ENCODE measurements around the gene COQ10A. TPM values are rescaled to one million over a fixed set of nuclear protein-coding genes. Genes with fewer than 3 reads are reported as not detected.

Gene COQ10A
- polyA plus RNA-seq: 6.7 and 8.2 TPM in 2 replicates

DNA sequence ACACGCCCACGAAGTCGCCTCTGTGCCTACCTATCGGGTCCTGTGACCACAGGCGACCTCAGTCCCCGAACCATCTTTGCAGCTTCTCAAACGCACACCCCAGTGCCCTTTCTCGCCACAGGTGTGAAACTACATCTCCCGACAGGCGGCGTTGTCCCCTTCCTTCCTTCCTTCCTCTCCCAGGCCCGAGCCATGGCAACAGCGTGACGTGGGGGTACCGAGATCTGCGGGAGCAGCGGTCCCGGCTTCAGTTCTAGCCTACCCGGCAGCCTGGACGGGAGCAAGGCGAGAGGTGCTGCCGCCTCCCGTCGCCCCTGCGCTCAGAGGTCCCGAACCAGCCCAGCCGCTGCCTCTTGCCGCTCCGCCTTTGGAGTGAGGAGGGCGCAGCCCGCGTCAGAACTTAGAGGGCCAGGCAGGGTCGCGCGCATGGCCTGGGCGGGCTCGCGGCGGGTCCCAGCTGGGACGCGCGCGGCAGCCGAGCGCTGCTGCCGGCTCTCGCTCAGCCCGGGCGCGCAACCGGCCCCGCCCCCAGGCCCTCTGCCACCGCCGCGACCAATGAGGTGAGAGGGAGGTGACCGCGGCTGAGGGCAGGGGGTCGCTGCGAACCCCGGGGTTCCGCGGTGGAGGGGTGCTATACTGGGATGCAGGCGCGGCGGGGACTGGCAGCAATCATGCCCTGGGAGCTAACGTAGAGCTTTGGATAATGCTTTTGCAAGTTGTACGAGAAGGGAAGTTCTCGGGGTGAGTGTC, at the start of gene COQ10A:
COQ10A (plus strand) TSS at position 250 of the 750 bp plus-strand sequence; CDS start at position 427, 177 bp downstream.

DNA sequence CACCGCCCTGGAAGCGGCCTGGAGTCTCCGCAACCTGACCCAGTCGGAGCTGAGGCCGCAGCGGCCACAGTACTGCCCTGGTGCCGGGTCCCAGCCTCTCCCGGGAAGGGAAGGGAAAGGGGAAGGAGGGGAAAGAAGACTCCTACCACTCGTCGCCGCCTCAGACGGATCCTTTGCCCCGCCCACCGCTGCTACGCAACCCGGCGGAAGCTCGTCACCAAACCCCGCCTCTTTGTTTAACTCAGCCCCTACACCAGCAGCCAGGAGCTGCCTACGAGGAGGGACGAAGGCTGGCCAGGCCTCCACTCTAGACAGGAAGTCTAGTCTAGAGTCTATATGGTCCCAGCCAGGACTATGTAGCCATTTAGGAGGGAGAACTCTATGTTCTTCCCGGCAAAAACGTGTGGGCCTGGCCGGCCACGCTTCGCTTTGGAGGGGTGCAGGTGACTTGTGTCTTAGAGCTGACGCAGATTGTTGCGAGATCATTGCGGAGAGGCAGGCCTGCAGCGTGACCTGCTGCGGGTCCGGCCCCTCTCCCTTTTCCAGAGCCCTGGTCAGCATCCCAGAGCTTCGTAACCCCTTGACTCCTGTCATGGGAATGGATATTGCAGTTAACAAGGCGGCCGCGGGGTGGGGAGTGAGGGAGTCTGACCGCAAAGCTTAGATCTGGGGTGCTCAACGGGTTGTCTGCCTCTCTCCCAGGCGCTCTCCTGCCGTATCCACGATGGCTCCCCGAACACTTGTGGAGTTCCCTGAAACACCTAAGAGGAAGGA, 44.8 kb upstream of the COQ10A start, which contains the start of gene RNF41:
RNF41 (minus strand) TSS at position 166 of the 774 bp plus-strand sequence. CDS start 7,875 bp downstream, outside the sequence.

DNA sequence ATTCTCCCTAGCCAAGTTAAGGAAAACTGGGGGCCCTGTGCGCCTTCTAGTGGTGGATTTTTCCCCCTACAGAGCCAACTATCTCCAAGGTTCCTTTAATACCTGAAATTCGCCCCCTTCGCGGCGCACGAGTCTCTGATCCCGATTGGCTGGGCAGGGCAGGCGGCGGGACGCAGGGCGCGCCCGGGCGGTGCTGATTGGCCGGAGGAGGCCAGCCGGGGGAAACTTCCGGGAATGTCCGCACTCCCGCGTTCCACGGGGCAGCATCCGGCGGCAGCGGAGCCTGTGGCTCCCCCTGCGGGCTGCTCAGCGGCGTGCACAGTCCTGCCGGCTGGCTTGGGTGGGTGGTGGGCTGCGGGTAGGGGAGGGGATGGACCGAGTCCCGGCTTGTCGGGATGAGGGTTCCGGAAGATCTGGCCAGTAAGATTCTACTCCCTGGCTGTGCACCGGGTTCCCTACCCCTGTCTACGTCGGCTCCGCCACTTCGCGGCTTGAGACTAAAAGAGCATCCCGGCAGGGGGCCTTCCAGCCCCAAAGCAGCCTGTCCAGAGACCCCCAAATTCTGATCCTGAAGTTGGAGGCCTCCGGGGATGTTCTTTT, 42.5 kb upstream of the COQ10A start, which contains the start of gene NABP2:
NABP2 (plus strand) TSS at position 241 of the 600 bp plus-strand sequence. CDS start 515 bp downstream, outside the sequence.

DNA sequence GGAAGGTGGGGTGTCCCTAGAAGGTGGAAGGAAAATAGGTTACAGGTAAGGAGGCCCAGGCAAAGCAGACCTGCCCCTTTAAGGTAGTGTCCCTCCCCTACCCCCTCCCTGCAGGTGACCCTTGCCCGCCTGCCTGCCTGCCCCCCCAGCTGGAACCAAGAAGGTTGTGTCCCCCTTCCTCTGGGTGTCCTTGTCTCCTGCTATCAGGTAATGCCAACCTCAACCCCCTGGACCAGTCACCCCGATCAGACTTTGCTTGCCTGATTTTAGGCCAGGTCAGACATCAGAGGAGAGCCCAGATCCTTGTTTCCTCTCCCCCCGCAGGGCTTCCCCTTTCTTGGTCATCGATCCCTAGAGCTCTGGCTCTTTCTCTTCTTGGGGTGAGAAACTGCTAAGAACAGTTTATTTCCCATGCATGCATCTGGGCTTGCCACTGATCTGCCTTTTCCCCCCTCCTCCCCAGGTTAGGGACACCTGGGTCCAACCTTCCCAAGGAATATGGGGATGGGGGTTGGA, 36.8 kb upstream of the COQ10A start, which contains the start of gene SLC39A5:
SLC39A5 (plus strand) TSS at position 136 of the 516 bp plus-strand sequence. CDS start 1,224 bp downstream, outside the sequence.

DNA sequence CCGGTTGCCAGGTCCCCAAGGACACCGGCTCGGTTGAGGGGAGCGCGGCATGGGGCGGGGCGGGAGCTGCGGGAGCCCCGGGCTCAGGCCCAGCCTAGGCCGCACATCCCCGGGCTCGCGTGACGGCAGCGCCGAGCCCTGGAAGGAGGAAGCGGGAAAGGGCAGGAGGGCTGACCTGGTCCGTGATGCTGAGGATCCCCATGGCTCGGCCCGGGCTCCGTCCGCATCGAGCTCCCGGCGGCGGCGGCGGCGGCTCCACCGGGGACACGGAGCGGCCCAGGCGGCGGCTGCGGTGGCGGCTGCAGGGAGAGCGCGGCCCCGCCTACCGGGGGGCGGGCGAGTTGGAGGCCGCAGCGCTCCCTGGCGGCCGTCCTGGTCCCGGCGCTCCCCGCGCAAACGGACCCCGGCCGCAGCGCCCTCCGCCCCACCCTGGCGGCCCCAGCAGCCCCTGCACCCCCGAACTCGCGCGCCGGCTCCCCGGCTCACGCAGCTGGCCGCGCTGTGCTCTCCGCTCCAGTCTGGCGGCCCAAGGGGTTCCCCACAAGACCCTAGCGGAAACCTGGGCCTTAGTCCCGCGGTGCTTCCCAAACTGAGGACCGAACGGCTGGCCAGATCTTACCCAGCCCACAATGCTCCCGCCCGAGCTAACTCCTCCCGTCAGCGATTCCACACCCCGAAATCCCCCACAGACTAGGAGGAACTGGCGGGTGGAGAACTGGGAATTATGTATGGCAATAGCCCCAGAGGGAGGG, 8.5 kb upstream of the COQ10A start, which contains the start of gene ANKRD52:
ANKRD52 (minus strand) TSS at position 317 of the 752 bp plus-strand sequence; CDS start at position 202, 115 bp downstream.

DNA sequence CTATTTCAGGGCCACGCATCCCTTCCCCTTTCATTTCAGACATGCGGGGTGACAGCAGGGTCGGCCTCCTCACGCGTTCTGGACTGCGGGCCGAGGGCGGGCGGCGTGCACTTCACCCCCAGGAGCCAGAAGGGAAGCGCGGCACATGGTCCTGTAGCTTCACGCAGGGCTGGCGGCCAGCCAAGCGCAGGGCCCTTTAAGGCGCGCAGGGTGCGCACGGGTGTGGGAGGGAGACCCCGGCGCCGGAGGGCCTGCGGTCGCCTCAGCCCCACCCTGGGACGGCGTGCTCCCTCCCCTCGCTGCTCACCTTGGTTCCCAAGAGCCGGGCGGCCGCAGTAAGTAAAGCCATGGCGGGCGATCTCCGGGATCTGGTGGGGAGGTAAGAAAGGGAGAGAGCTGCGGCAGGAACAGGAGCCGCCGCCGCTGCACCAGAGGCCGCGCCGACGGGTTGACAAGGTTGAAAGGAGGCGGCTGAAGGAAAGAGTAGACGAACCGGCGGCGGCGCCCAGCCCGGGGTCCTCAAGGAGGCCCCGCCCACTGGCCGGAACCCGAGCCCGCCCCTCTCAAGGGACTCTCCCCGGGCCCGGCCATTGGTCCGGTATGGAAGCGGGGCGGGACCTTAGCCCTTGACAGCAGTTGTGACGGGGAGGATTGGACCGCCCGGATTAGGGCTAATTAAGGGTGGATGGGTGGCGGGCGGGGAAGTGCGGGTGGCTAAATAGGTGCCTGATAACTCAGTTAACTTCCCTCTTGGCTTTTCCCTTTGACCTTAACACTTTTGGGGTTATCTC, 33.3 kb downstream of the COQ10A start, which contains the start of gene CS:
CS (minus strand) TSS at position 478 of the 791 bp plus-strand sequence; CDS start at position 349, 129 bp downstream.

DNA sequence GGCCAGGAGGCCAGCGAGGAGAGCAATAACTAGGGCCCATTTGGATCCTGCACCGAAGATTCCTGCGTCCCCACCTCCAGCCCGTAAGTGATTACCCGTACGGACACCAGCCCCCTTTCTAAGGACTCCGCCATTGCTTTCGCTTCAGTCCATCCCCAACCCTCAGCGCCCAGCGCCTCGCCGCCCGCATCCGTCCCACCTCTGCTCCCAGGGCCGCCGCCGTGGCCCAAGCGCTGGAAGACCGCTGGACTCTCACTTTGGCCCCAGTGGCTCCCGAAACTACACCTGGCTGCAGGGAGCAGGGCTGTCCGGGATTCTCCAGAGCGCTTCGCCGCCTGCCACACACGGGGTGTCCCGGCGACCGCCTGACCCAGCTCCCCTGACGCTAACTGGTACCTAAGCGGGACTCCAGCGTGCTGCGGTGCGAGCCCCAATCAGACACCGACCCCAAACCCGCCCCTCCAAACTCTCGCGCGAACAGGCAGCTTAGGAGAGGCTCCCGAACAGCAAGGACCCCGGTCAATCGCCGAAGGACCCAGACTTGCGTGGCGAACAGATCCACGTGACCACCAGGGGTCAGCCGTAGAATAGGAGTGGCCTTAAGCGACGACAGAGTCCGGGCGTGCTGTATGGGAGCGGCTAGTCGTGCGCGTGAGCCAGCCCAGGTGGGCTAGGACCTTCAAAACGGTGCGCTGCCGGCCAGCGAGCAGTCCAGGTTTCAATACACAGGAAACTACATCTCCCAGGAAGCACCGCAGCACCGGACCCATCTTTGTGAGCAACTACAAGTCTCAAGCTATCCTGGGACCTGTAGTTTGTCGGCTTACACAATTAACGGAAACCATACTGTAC, 49.1 kb downstream of the COQ10A start, which contains the start of gene CNPY2:
CNPY2 (minus strand) TSS at position 367 of the 852 bp plus-strand sequence. CDS start 771 bp downstream, outside the sequence.

Other genes with a start within 250 kb of the COQ10A start
- 1.0 and 2.1 TPM in 2 replicates for gene IKZF4, start 245.9 kb upstream of the COQ10A start, polyA plus RNA-seq
- gene RPS26, start 225.0 kb upstream of the COQ10A start, polyA plus RNA-seq: 495 and 532 TPM in 2 replicates
- 0.07 and 0.63 TPM in 2 replicates for gene ERBB3, start 186.8 kb upstream of the COQ10A start, polyA plus RNA-seq
- gene PA2G4, start 162.4 kb upstream of the COQ10A start, polyA plus RNA-seq: 51.7 and 59.1 TPM in 2 replicates
- gene RPL41, start 150.3 kb upstream of the COQ10A start, polyA plus RNA-seq: 1,996 and 2,354 TPM in 2 replicates
- gene ZC3H10, start 148.7 kb upstream of the COQ10A start, polyA plus RNA-seq: 0.46 and 0.65 TPM in 2 replicates
- 0.99 and 9.1 TPM in 2 replicates for gene ESYT1, start 138.7 kb upstream of the COQ10A start, polyA plus RNA-seq
- gene MYL6B, start 114.4 kb upstream of the COQ10A start, polyA plus RNA-seq: 99.3 and 105 TPM in 2 replicates
- 2,053 and 2,241 TPM in 2 replicates for gene MYL6, start 108.6 kb upstream of the COQ10A start, polyA plus RNA-seq
- gene SMARCC2, start 77.5 kb upstream of the COQ10A start, polyA plus RNA-seq: 52.8 and 59.7 TPM in 2 replicates
- 12.4 and 13.5 TPM in 2 replicates for gene RNF41, start 45.0 kb upstream of the COQ10A start, polyA plus RNA-seq
- gene NABP2, start 42.6 kb upstream of the COQ10A start, polyA plus RNA-seq: 28.3 and 36.4 TPM in 2 replicates
- not detected in 2 replicates for gene SLC39A5, start 36.9 kb upstream of the COQ10A start, polyA plus RNA-seq
- gene ANKRD52, start 8.6 kb upstream of the COQ10A start, polyA plus RNA-seq: 4.2 and 10.7 TPM in 2 replicates
- 117 and 124 TPM in 2 replicates for gene CS, start 33.4 kb downstream of the COQ10A start, polyA plus RNA-seq
- gene CNPY2, start 49.0 kb downstream of the COQ10A start, polyA plus RNA-seq: 115 and 134 TPM in 2 replicates
- 10.5 and 12.1 TPM in 2 replicates for gene PAN2, start 67.1 kb downstream of the COQ10A start, polyA plus RNA-seq
- not detected in 2 replicates for gene IL23A, start 71.9 kb downstream of the COQ10A start, polyA plus RNA-seq
- 9.7 and 26.8 TPM in 2 replicates for gene STAT2, start 93.2 kb downstream of the COQ10A start, polyA plus RNA-seq
- gene APOF, start 95.9 kb downstream of the COQ10A start, polyA plus RNA-seq: 0.32 TPM in 1 of 2 replicates, not detected in the other
- gene TIMELESS, start 182.5 kb downstream of the COQ10A start, polyA plus RNA-seq: 0.20 and 0.63 TPM in 2 replicates
- gene MIP, start 187.7 kb downstream of the COQ10A start, polyA plus RNA-seq: 0.51 TPM in 1 of 2 replicates, not detected in the other
- 1.6 and 3.1 TPM in 2 replicates for gene SPRYD4, start 201.6 kb downstream of the COQ10A start, polyA plus RNA-seq
- gene GLS2, start 221.2 kb downstream of the COQ10A start, polyA plus RNA-seq: 8.9 and 18.7 TPM in 2 replicates